ENCODE data around the gene ZNF180. TPM values are rescaled to one million over a fixed set of nuclear protein-coding genes. Genes with fewer than 3 reads are reported as not detected.

ZNF180 gene
- 10 to 100 TPM in 2 of 4 donors, 1 to 10 TPM in 2; 2.6 to 23.4 (median 11.2) TPM for total RNA-seq

DNA sequence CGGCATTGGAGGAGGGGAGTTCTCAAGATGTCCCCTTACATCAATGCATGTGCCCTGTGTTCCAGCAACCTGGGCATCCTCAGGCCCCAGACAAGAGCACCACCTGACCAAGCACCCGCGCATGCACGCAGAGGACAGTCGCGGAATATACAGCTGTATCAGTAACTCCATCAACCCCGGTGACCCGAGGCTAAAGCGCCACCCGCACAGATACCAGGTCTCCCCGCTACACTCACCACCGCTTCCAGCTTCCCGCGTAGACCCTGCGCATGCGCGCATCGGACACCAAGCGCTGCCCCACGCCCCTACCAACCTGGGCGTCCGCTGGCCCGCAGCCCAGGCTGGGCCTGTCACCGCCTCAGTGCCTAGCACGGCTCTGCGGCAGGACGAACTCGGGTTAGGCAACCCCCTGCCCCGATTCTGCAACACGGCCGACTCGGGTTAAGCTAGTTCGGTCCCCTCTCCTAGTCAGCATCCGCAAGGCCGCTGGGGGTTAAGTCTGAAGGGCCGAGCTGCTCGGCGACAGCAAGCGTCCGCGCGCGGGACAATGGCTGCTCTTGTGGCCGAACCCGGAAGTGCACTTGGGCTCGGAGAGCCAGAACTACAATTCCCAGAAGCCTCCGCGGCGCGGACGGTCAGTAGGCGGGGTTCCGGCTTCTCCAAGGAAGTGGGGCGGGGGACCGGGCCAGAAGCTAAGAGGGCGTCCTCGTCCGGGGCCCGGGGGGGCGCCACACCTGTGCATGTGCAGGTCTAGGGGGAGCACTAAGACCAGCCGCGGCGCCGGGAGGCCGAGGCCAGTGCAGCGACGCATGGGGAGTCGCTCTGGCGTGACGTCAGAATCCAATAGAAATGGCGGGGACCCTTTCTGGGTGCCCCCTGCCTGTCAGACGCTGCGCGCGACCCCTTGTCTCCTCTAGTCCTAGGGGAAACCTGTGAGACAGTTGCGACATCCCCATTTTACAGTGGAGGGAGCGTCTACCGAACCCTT lies at the start of gene ZNF180:
Gene ZNF180, minus strand, starts transcription at position 561 of the 988 bp plus-strand sequence. CDS start 3,188 bp downstream, outside the sequence.
- Histone ChIP-seq H3K4me1 (peaks cover 0 to 6% of the 10 kb centered on the region in 2 donors), H3K9me3 (peaks cover 0 to 27% of the 10 kb centered on the region in 2 donors), H3K27me3 (no peaks in the 10 kb centered on the region), H3K36me3 (no peaks in the 10 kb centered on the region), H3K27ac (peak within 1 kb of the TSS; percentile 78 to 86), H3K4me3 (peak within 1 kb of the TSS; percentile 74 to 87)
- intact Hi-C loops (cut with DNase I; ENCODE audit: low total_unique reads): no loop called here
- peak; percentile 90 to 94 for DNase-seq
- TF ChIP-seq, protein P1, sequence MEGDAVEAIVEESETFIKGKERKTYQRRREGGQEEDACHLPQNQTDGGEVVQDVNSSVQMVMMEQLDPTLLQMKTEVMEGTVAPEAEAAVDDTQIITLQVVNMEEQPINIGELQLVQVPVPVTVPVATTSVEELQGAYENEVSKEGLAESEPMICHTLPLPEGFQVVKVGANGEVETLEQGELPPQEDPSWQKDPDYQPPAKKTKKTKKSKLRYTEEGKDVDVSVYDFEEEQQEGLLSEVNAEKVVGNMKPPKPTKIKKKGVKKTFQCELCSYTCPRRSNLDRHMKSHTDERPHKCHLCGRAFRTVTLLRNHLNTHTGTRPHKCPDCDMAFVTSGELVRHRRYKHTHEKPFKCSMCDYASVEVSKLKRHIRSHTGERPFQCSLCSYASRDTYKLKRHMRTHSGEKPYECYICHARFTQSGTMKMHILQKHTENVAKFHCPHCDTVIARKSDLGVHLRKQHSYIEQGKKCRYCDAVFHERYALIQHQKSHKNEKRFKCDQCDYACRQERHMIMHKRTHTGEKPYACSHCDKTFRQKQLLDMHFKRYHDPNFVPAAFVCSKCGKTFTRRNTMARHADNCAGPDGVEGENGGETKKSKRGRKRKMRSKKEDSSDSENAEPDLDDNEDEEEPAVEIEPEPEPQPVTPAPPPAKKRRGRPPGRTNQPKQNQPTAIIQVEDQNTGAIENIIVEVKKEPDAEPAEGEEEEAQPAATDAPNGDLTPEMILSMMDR (IDR thresholded peaks at IDR 0.05): peak; percentile 24 to 62 (median 45)
- peak; percentile 54 to 78 for TF ChIP-seq POLR2A (IDR thresholded peaks at IDR 0.05)

DNA sequence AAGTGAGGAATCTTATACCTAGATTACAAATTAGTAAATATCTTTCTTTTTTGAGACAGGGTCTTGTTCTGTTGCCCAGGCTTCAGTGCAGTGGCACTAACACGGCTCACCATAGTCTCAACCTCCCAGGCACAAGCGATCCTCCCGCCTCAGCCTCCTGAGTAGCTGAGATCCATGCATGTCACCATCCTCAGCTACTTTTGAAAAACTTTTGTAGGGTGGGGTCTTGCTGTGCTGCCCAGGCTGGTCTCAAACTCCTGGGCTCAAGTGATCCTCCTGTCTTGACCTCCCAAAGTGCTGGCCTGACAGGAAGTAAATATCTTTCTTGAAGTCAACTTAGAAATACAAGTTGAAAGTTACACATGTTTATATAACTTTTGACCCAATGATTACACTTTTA lies 49.2 kb upstream of the ZNF180 start:
- intact Hi-C loops (cut with DNase I; ENCODE audit: low total_unique reads): no loop called here
- Histone ChIP-seq H3K4me3 (no peak overlapping the region), H3K27me3 (no peaks in the 10 kb centered on the region), H3K27ac (no peak overlapping the region), H3K36me3 (no peaks in the 10 kb centered on the region), H3K4me1 (no peaks in the 10 kb centered on the region), H3K9me3 (no peaks in the 10 kb centered on the region)
- DNase-seq: no peak
- TF ChIP-seq, protein P1 (IDR thresholded peaks at IDR 0.05): no peak

DNA sequence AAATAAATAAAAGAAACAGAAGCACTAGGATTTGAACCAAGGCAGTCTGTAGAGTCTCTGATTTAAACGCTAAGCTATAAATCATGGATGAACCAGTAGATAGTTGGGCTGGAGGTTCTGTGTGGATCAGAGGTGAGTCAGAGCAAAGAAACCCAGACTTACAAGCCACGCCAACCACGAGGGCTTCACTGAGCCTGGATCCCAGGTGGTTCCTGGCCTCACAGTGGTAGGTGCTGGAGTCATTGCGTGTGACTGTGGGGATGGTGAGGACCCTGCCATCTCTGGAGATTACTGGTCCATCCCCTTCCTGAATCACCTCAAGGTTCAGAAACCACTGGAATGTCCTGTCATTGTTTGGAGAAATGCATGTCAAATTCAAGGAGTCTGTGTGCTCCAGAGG lies 48.4 kb upstream of the ZNF180 start:
- intact Hi-C loops (cut with DNase I; ENCODE audit: low total_unique reads): no loop called here
- DNase-seq: no peak
- Histone ChIP-seq H3K36me3 (no peaks in the 10 kb centered on the region), H3K4me3 (no peak overlapping the region), H3K27ac (no peak overlapping the region), H3K9me3 (no peaks in the 10 kb centered on the region), H3K27me3 (no peaks in the 10 kb centered on the region), H3K4me1 (no peaks in the 10 kb centered on the region)
- TF ChIP-seq, protein P1 (IDR thresholded peaks at IDR 0.05): no peak
- TF ChIP-seq POLR2A (IDR thresholded peaks at IDR 0.05): no peak

DNA sequence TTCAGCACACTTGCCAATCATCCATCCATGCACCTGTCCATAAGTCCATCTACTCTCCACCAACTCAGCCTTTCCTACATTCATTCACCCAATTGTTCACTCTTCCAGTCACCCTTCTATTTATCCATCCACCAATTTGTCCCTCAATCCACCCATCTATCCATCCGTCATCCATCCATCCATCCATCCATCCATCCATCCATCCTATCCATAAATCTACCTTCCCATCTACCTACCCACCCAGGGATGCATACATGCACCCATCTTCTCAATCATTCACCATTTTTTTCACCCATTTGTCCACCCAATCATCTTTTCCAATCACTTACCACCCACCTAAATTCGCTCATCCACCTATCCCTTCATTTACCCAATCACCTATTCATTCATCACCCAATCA lies 43.7 kb upstream of the ZNF180 start:
- intact Hi-C loops (cut with DNase I; ENCODE audit: low total_unique reads): no loop called here
- no peaks in the 10 kb centered on the region for H3K36me3 ChIP-seq
- H3K4me3 ChIP-seq: no peak overlapping the region
- no peaks in the 10 kb centered on the region for H3K4me1 ChIP-seq
- no peak for DNase-seq
- no peak overlapping the region for H3K27ac ChIP-seq
- TF ChIP-seq POLR2A (IDR thresholded peaks at IDR 0.05): no peak
- TF ChIP-seq, protein P1 (IDR thresholded peaks at IDR 0.05): no peak
- H3K27me3 ChIP-seq: no peaks in the 10 kb centered on the region
- H3K9me3 ChIP-seq: no peaks in the 10 kb centered on the region

DNA sequence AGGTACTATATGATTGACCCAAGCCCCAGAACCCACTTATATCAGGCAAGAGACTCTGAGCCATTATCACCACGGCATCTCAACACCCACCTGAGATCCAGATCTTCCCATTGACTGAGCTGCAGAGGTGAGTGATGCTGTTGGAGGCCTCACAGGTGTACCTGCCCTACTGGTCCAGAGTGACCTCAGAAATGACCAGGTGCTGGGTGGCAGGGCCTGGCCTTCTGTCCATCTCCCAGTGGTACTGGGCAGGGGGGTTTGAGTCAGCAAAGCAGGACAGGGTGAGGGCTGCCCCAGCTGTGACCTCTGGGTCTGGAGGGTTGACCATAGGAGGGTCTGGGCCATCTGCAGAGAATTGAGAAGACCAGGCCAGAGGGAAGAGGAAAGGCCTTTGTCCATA lies 42.3 kb upstream of the ZNF180 start:
- TF ChIP-seq, protein P1 (IDR thresholded peaks at IDR 0.05): no peak
- TF ChIP-seq POLR2A (IDR thresholded peaks at IDR 0.05): no peak
- no peak for DNase-seq
- H3K27me3 ChIP-seq: no peaks in the 10 kb centered on the region
- H3K4me1 ChIP-seq: no peaks in the 10 kb centered on the region
- H3K27ac ChIP-seq: no peak overlapping the region
- no peak overlapping the region for H3K4me3 ChIP-seq
- H3K36me3 ChIP-seq: no peaks in the 10 kb centered on the region
- intact Hi-C loops (cut with DNase I; ENCODE audit: low total_unique reads): no loop called here
- H3K9me3 ChIP-seq: no peaks in the 10 kb centered on the region
